Measurements from ENCODE around the gene LENEP. TPM values are rescaled to one million over a fixed set of nuclear protein-coding genes. Genes with fewer than 3 reads are reported as not detected.

The LENEP gene
- total RNA-seq, 2 experiments from 2014 or later, result not detected

DNA sequence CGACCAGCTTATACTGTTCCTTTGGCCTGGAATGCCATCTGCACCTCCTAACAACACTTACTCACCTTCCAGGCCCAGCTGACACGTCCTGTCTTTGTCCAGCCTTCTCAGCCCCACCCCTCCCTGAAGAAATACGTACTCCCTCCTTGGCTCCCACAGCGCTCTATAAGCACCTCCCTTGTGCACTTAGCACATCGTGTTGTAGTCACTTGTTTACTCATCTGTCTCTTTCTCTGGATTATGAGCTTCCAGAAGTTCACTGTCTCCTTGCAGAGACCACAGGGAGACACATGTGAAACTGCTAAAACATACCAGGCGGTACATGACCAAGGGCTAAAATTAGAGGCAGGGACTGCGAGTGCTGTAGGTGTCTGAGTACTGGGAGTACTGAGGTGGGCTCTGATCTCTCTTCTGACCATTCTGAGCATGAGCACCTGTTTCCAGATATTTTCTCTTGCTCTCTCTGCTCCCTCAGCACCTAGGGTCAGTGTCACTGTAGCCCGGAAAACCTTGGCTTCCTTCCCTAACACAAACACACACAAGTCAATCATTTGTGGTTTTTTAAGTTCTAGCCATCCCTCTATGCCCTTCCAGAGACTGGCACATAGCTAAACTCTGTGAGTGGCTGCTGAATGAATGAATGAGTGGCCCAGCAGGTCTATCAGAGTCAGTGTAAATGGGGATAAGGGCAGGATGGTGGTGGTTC, 45.4 kb downstream of the LENEP start:
- Histone ChIP-seq H3K4me3 (ENCODE audit: low read length) (no peak overlapping the region), H3K36me3 (ENCODE audit: insufficient read depth, low read length) (no peaks in the 10 kb centered on the region), H3K4me1 (ENCODE audit: insufficient read depth, low read length) (no peaks in the 10 kb centered on the region), H3K9me3 (ENCODE audit: control insufficient read depth in 1 of 2, insufficient read depth in 1 of 2, low read length in 2 of 2) (no peaks in the 10 kb centered on the region), H3K27me3 (ENCODE audit: control insufficient read depth in 1 of 2, insufficient read depth in 2 of 2, low read length in 2 of 2) (no peaks in the 10 kb centered on the region), H3K27ac (ENCODE audit: low read depth in 1 of 2, low read length in 2 of 2) (no peak overlapping the region)
- Mint-ChIP-seq H3K27ac (no peak overlapping the region), H3K9me3 (no peaks in the 10 kb centered on the region), H3K27me3 (no peaks in the 10 kb centered on the region), H3K4me3 (no peak overlapping the region), H3K4me1 (ENCODE audit: low read depth) (no peaks in the 10 kb centered on the region), H3K36me3 (ENCODE audit: low read depth) (no peaks in the 10 kb centered on the region)
- CTCF ChIA-PET, result interaction anchor here (0.6 to 1.7 kb wide), 2 partner anchors 21 to 66 kb away, joined by 3 to 6 read pairs; no protein-coding TSS in a partner anchor
- POLR2A ChIA-PET, result no interaction called here
- TF ChIP-seq, protein P1, sequence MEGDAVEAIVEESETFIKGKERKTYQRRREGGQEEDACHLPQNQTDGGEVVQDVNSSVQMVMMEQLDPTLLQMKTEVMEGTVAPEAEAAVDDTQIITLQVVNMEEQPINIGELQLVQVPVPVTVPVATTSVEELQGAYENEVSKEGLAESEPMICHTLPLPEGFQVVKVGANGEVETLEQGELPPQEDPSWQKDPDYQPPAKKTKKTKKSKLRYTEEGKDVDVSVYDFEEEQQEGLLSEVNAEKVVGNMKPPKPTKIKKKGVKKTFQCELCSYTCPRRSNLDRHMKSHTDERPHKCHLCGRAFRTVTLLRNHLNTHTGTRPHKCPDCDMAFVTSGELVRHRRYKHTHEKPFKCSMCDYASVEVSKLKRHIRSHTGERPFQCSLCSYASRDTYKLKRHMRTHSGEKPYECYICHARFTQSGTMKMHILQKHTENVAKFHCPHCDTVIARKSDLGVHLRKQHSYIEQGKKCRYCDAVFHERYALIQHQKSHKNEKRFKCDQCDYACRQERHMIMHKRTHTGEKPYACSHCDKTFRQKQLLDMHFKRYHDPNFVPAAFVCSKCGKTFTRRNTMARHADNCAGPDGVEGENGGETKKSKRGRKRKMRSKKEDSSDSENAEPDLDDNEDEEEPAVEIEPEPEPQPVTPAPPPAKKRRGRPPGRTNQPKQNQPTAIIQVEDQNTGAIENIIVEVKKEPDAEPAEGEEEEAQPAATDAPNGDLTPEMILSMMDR (IDR thresholded peaks at IDR 0.05), result no peak
- intact Hi-C loops (cut with DNase I, micrococcal nuclease), result loop anchor here in 1 of 2 experiments (10.0 kb wide), 1 partner anchor 116 kb away; no protein-coding TSS in a partner anchor
- no peak for DNase-seq
- no peak for ATAC-seq (ENCODE audit: poor library complexity)

- Histone ChIP-seq H3K9me3 (ENCODE audit: control insufficient read depth in 1 of 2, insufficient read depth in 1 of 2, low read length in 2 of 2) (no peaks in the 10 kb centered on the region), H3K4me1 (ENCODE audit: insufficient read depth, low read length) (no peaks in the 10 kb centered on the region), H3K36me3 (ENCODE audit: insufficient read depth, low read length) (no peaks in the 10 kb centered on the region), H3K4me3 (ENCODE audit: low read length) (no peak overlapping the region), H3K27me3 (ENCODE audit: control insufficient read depth in 1 of 2, insufficient read depth in 2 of 2, low read length in 2 of 2) (no peaks in the 10 kb centered on the region), H3K27ac (ENCODE audit: low read depth in 1 of 2, low read length in 2 of 2) (no peak overlapping the region)
- no peaks in the 10 kb centered on the region for H3K36me3 Mint-ChIP-seq (ENCODE audit: low read depth)
- no peak for DNase-seq
- H3K27ac Mint-ChIP-seq, result no peak overlapping the region
- no peaks in the 10 kb centered on the region for H3K27me3 Mint-ChIP-seq
- H3K9me3 Mint-ChIP-seq, result no peaks in the 10 kb centered on the region
- TF ChIP-seq, protein P1 (IDR thresholded peaks at IDR 0.05), result no peak
- ChIA-PET CTCF (interaction anchor here (0.6 to 1.7 kb wide), 2 partner anchors 22 to 66 kb away, joined by 3 to 6 read pairs; no protein-coding TSS in a partner anchor), POLR2A (no interaction called here)
- no peaks in the 10 kb centered on the region for H3K4me1 Mint-ChIP-seq (ENCODE audit: low read depth)
- intact Hi-C loops (cut with DNase I, micrococcal nuclease), result loop anchor here in 1 of 2 experiments (10.0 kb wide), 1 partner anchor 116 kb away; no protein-coding TSS in a partner anchor
- no peak overlapping the region for H3K4me3 Mint-ChIP-seq
- ATAC-seq (ENCODE audit: poor library complexity), result no peak
Measured at GRCh38 chr1:155039308-155039669, 45.9 kb downstream of the LENEP start.

DNA sequence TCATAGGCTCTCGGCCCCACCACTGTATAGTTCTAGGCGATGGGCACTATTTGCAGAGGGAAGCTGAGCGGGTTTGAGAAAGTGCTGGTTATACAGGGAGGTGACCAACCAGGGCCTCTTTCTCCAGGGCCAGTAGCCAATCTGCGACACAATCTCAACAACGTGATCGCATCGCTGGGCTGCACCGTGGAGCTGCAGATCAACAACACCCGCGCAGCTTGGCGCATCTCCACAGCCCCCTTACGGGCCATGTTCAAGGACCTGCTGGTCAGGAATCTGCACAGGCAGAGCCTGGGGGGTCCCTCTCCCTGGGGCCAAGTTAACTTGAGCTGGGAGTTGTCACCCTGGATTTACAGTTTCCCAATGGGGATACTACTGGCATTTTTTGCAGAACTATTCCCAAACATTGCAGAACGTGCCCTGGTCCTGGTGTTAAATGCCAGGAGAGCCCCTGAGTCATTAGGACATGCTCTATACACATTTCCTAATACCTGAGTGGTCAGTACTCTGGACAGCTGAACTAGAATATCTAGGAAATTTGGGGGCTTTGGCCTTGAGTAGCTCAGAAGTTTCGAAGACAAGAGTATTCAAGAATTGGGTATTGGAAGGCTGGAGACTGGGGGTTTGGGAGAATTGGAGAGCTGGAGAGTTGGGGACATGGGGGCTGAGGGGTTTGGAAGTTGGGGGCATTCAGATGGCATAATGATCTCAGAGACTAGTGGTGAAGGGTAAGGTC, 47.1 kb downstream of the LENEP start:
- Mint-ChIP-seq H3K36me3 (ENCODE audit: low read depth) (no peaks in the 10 kb centered on the region), H3K27ac (no peak overlapping the region), H3K9me3 (no peaks in the 10 kb centered on the region), H3K27me3 (no peaks in the 10 kb centered on the region), H3K4me3 (no peak overlapping the region), H3K4me1 (ENCODE audit: low read depth) (peaks cover 9% of the 10 kb centered on the region)
- no peaks in the 10 kb centered on the region for H3K27me3 ChIP-seq (ENCODE audit: control insufficient read depth in 1 of 2, insufficient read depth in 2 of 2, low read length in 2 of 2)
- CTCF ChIA-PET, result interaction anchor here (2.4 kb wide), 1 partner anchor 21 kb away, joined by 8 read pairs; no protein-coding TSS in a partner anchor
- no peak overlapping the region for H3K27ac ChIP-seq (ENCODE audit: low read depth in 1 of 2, low read length in 2 of 2)
- no peak for DNase-seq
- H3K36me3 ChIP-seq (ENCODE audit: insufficient read depth, low read length), result no peaks in the 10 kb centered on the region
- H3K4me3 ChIP-seq (ENCODE audit: low read length), result no peak overlapping the region
- POLR2A ChIA-PET, result no interaction called here
- TF ChIP-seq, protein P1 (IDR thresholded peaks at IDR 0.05), result no peak
- no peaks in the 10 kb centered on the region for H3K9me3 ChIP-seq (ENCODE audit: control insufficient read depth in 1 of 2, insufficient read depth in 1 of 2, low read length in 2 of 2)
- intact Hi-C loops (cut with DNase I, micrococcal nuclease), result no loop called here
- peaks cover 4% of the 10 kb centered on the region for H3K4me1 ChIP-seq (ENCODE audit: insufficient read depth, low read length)
- ATAC-seq (ENCODE audit: poor library complexity), result no peak

Data from CD4-positive, alpha-beta T cell (primary cell).